ENCODE measurements around the gene EYA4.
"Not testable (repeated sequence)": the region's sequence is repeated elsewhere in the genome, so short reads cannot be mapped to it uniquely, and the experiment has no call there.

Gene EYA4

DNA sequence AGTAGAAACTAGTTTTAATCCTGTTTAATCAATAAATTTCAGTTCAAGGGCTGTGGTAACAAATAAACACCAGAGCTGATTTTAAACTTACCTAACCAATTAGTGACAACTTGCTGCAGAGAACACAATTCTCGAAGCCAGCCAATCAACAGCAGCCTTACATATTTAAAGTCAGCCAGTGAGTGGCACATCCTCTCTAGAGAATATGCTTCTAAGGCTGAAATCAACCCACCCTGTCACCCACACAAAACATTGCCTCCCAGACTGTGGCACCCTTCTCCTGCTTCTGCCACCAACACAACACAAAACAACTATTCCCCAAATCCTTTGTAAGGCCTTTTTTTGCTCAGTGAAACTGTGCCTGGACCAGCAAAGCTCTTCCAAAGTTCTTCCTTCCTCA lies 306.0 kb downstream of the EYA4 start:
- no peak overlapping the region for H3K4me3 ChIP-seq (ENCODE audit: low read depth, low read length)
- TF ChIP-seq, protein P1, sequence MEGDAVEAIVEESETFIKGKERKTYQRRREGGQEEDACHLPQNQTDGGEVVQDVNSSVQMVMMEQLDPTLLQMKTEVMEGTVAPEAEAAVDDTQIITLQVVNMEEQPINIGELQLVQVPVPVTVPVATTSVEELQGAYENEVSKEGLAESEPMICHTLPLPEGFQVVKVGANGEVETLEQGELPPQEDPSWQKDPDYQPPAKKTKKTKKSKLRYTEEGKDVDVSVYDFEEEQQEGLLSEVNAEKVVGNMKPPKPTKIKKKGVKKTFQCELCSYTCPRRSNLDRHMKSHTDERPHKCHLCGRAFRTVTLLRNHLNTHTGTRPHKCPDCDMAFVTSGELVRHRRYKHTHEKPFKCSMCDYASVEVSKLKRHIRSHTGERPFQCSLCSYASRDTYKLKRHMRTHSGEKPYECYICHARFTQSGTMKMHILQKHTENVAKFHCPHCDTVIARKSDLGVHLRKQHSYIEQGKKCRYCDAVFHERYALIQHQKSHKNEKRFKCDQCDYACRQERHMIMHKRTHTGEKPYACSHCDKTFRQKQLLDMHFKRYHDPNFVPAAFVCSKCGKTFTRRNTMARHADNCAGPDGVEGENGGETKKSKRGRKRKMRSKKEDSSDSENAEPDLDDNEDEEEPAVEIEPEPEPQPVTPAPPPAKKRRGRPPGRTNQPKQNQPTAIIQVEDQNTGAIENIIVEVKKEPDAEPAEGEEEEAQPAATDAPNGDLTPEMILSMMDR (conservative IDR thresholded peaks at IDR 0.05; ENCODE audit: low read depth, low read length) = no peak
- no peak for DNase-seq (ENCODE audit: low read depth)

DNA sequence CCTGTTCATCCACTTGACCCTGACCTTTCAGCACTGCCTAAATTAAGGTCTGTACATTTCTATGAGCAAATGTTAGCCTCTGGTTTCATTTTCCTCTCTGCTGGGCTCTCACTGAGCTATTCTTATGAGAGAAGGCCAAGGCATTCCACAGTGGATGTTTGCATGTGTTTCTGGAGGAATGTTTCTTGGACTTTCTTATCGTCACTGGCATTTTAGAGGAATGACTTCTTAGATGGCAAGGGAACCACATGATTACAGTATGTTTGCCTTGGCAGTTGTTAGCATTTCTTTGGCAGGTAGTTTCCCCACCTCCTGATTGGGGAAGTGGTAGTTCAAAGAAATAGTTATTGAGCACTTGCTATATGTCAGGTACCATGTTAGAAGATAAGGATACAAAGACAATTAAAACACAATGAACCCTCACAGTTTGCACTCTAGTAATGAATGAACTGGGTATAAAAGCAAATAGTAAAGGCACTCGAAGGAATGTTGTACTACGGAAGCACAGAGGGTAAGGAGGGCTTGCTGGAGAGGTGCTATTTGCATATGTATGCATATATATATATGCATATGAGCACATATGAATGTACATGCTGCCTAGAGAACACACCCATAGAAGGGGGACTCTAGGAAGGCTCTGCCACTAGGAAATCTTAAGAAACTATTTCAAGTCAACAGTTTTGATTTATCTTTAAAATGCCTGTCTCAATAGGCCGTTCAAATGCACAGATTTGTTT lies 307.4 kb downstream of the EYA4 start:
- peak; percentile 84 for DNase-seq (ENCODE audit: low read depth)
- TF ChIP-seq, protein P1 (conservative IDR thresholded peaks at IDR 0.05; ENCODE audit: low read depth, low read length) = no peak
- no peak overlapping the region for H3K4me3 ChIP-seq (ENCODE audit: low read depth, low read length)

DNA sequence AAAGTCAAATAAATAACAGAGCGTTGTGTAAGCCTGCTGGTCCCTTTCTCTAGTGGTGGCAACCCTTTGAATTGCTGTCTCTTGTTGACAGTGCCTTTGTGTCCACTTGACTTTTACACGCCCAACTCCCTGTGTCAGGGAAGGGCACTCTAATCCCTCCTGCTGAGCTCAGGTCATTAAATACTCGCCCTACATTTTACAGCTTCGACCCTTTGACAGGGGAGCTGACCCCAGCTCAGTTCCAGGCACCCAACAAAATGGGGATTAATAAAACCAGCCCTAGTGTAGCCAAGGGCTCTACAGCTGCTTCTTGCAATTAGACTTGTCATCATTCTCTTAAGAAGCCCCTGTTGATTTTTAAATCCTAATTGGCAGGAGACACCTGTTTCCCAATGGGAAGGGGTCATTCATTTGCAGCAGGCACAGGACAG lies 308.2 kb downstream of the EYA4 start:
- no peak for DNase-seq (ENCODE audit: low read depth)
- H3K4me3 ChIP-seq (ENCODE audit: low read depth, low read length) = no peak overlapping the region
- TF ChIP-seq, protein P1 (conservative IDR thresholded peaks at IDR 0.05; ENCODE audit: low read depth, low read length) = no peak

DNA sequence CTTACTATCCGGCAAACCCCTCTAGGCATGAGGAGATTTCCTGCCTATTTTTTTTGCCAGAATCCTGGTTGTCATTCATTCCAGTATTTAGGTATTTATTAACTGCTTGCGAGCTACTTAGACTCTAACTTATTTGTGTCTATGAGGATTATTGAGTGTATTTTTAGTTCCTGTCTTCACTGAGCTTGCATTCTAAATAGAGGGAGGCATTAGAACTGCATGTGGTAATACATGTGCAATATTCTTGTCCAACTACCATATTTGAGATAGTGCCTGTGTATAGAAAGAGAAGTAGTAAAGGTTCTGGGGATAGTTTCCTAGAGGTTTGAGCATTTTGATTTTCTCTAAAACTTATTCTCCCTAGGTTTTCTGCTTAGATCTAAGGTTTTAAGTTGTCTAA lies 308.9 kb downstream of the EYA4 start:
- no peak for DNase-seq (ENCODE audit: low read depth)
- TF ChIP-seq, protein P1 (conservative IDR thresholded peaks at IDR 0.05; ENCODE audit: low read depth, low read length) = no peak

DNA sequence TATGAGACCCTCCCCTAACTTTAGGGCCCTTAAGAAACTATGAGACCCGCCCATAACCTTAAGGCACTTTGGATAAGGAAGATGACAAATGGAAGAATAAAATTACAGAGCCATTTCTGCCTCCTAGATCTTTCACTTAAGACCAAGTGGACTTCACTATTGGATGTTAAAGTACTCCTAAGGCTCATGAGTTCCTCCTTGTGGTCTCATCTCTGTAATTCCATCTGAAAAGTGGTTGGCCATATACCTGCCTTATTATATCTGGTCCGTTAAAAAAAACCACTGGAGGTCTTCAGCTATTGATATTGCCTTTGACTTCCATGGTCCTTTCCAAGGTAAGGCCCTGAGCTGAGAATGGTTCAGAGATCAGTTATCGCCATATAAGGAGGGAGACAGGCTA lies 310.3 kb downstream of the EYA4 start:
- H3K4me3 ChIP-seq (ENCODE audit: low read depth, low read length) = no peak overlapping the region
- peak; percentile 72 for DNase-seq (ENCODE audit: low read depth)
- TF ChIP-seq, protein P1 (conservative IDR thresholded peaks at IDR 0.05; ENCODE audit: low read depth, low read length) = peak; percentile 32

More for the DNA sequence above, 308.9 kb downstream of the EYA4 start:
- no peak overlapping the region for H3K4me3 ChIP-seq (ENCODE audit: low read depth, low read length)

DNA sequence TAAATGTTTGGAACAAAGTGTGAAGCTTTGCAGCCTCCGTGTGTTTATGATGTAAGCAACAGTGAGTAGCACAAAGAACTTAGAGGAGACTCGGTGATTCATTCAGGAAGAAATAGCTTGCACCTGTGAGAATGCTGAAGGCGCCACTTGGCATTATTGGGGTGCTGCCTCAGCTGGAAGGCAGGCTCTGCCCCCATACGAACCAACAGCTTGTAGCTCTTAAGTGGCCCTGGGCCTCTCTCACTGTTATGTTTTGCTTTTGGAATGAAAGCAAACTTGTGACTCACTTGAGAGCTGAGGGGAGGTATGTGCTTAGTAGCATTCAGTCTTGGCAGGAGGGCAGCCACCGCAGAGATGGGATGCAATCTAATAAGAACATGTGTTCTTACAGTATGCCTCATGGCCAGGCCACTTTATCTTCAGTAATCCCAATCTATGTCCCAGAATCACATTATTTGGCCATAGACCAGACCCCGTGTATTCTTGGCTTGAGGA lies 310.7 kb downstream of the EYA4 start:
- peak; percentile 99 for DNase-seq (ENCODE audit: low read depth)
- TF ChIP-seq, protein P1 (conservative IDR thresholded peaks at IDR 0.05; ENCODE audit: low read depth, low read length) = peak; percentile 5
- no peak overlapping the region for H3K4me3 ChIP-seq (ENCODE audit: low read depth, low read length)

DNA sequence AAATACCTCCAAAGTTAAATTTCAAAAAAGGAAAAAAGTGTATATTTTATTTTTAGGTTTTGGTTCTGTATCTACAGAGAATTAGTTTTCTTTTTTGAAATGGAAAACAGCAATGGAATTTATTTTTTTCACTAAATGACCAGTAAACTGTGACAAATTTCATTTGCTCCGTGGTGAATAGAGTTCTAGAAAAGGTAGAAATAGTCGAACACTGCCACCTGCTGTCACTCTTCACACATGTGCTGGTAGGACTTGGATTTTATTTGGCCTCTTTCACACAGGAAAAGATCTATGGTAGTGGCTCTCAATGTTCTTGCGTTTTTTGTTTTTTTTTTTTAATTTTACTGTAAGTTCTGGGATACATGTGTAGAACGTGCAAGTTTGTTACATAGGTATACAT lies 312.5 kb downstream of the EYA4 start:
- TF ChIP-seq, protein P1 (conservative IDR thresholded peaks at IDR 0.05; ENCODE audit: low read depth, low read length) = peak; percentile 76
- no peak overlapping the region for H3K4me3 ChIP-seq (ENCODE audit: low read depth, low read length)
- DNase-seq (ENCODE audit: low read depth) = peak; percentile 87

DNA sequence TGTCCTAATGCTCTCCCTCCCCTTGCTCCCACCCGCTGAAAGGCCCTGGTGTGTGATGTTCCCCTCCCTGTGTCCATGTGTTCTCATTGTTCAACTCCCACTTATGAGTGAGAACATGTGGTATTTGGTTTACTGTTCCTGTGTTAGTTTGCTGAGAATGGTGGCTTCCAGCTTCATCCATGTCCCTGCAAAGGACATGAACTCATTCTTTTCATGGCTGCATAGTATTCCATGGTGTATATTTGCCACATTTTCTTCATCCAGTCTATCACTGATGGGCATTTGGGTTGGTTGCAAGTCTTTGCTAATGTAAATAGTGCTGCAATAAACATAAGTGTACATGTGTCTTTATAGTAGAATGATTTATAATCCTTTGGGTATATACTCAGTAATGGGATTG lies 313.0 kb downstream of the EYA4 start:
- not testable (repeated sequence) for H3K4me3 ChIP-seq (ENCODE audit: low read depth, low read length); DNase-seq (ENCODE audit: low read depth)
